Stimulated activated naive CD8-positive, alpha-beta T cell treated with anti-CD3 and anti-CD28 coated beads, Interleukin-15, amount 100 ng/mL, for 72 hours (primary cell): ENCODE measurements around the gene OR2G6.
"Not testable (repeated sequence)": the region's sequence is repeated elsewhere in the genome, so short reads cannot be mapped to it uniquely, and the experiment has no call there.

ENCODE experiments used
- ATAC-seq: fragments of 150-1000 bp; cut with Tn5 transposase; 2 replicates; pipeline ENCODE4 v1.10.0; 2021; ENCODE audit warnings: mild to moderate bottlenecking, moderate library complexity
- DNase-seq, 2 donors: peaks; one replicate each; pipeline ENCODE4 v3.0.0; 2021 to 2022
- H3K27ac Mint-ChIP-seq, 2 donors: one replicate each; pipeline ENCODE4 v1.8.0; 2022; ENCODE audit warnings: mild to moderate bottlenecking in 2 of 2, mixed read lengths in 2 of 2, moderate library complexity in 2 of 2
- H3K27me3 Mint-ChIP-seq: one replicate; pipeline ENCODE4 v1.8.0; 2022; ENCODE audit warnings: mixed read lengths
- H3K4me1 Mint-ChIP-seq: one replicate; pipeline ENCODE4 v1.8.0; 2022; ENCODE audit warnings: mild to moderate bottlenecking, mixed read lengths
- H3K4me3 Mint-ChIP-seq, 2 donors: one replicate each; pipeline ENCODE4 v1.8.0; 2022; ENCODE audit warnings: mild to moderate bottlenecking in 2 of 2, mixed read lengths in 2 of 2, moderate library complexity in 1 of 2
- H3K9me3 Mint-ChIP-seq, 2 donors: one replicate each; pipeline ENCODE4 v1.8.0; 2022; ENCODE audit warnings: mixed read lengths in 2 of 2

The OR2G6 gene

DNA sequence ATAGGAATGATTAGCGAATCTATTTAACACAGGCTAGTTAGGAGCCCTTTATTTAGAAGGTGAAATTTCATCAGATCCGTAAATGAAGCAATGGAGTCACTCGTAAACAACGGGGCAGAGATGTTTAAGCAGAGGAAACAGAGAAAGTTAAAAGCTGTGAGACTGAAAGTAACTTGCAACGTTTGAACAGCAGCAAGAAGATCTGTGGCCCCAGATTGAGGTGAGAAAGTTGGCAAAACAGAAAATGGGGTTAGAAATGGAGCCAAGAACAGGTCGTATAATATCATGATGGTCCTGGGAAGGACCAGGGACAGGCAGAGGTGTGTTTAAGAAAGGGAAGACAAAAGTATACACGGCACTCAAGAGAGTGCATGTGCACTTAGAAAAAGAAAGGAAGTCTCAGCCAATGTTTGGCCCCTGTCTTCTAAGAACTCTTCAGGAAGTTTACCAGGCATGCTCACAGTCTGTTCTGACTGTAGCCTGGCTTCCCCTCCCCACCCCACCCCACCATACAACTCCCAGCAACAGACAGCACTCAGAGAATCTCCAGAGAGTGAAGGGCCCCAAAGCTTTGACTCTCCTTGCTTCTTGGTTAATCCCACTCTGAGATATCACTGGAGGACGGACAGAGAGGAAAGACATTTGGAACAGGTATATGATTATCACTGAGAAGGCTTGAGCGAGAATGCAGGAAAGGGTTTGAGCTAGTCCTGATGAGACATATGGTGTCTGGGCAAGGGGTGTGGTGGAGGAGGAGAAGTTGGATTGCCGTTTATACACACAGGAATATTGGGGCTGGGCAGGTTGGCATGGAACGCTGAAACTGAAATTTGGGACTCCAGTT is 57.9 kb downstream of the OR2G6 start:
- H3K4me1 Mint-ChIP-seq, H3K27me3 Mint-ChIP-seq, H3K9me3 Mint-ChIP-seq: not testable (repeated sequence)
- Mint-ChIP-seq H3K27ac (peak overlapping the region; percentile 79 to 94), H3K4me3 (peak overlapping the region; percentile 69 to 85)
- DNase-seq, result peak; percentile 29 to 38
- ATAC-seq, result peak; percentile 92

DNA sequence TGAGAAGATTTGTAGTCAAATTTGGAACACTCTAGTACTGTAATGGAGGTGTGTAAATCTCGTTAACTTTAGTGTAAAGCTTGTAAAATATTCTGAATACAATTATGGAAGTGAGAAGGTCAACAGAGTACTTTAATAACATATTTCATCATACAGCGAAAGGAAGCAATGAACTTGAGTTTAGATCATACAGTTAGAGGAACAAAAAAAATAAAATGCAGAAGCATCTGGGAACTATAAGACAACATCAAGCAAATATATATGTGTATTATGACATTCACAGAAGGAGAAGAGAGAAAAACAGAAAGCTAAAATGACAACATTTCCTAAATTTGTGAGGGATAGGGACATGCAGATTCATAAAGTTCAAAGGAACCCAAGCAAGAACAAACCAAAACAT is 61.2 kb downstream of the OR2G6 start:
- peak overlapping the region in 1 of 2 donors; percentile 54 for H3K27ac Mint-ChIP-seq

DNA sequence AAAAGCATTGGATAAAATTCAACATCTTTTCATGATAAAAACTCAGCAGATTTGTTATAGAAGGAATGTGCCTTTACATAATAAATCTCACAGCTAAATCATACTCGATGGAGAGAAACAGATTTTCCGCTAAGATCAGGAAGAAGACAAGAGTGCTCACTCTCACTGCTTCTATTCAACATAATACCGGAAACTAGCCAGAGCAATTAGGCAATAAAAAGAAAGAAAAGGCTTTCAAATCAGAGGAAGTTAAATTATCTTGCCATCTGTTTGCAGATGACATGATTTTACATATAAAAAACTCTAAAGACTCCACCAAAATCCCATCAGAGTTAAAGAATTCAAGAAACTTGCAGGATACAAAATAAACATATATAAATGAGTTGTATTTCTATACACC is 62.9 kb downstream of the OR2G6 start:
- H3K9me3 Mint-ChIP-seq, ATAC-seq, H3K27me3 Mint-ChIP-seq, H3K4me3 Mint-ChIP-seq, DNase-seq, H3K4me1 Mint-ChIP-seq: not testable (repeated sequence)
- peak overlapping the region in 1 of 2 donors; percentile 36 for H3K27ac Mint-ChIP-seq

More for the DNA sequence above, 61.2 kb downstream of the OR2G6 start:
- not testable (repeated sequence) for H3K4me3 Mint-ChIP-seq, DNase-seq, H3K4me1 Mint-ChIP-seq, H3K9me3 Mint-ChIP-seq, ATAC-seq, H3K27me3 Mint-ChIP-seq

DNA sequence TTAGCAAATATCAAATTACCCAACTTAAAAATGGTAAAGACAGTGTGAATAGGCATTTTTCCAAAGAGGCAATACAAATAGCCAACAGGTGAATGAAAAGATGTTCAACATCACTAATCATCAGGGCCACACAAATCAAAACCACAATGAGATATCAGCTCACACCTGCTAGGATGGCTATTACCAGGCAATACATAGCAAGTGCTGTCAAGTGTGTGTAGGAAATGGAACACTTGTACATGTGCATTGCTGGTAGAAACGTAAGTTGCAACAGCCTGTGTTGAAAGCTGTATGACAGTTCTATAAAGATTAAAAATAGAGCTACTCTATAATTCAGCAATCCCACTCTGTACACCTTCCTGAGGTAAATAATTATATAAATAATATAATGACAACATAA is 64.2 kb downstream of the OR2G6 start:
- not testable (repeated sequence) for ATAC-seq, H3K4me3 Mint-ChIP-seq, DNase-seq, H3K9me3 Mint-ChIP-seq, H3K27me3 Mint-ChIP-seq, H3K27ac Mint-ChIP-seq
- peaks cover 15% of the 10 kb centered on the region for H3K4me1 Mint-ChIP-seq

DNA sequence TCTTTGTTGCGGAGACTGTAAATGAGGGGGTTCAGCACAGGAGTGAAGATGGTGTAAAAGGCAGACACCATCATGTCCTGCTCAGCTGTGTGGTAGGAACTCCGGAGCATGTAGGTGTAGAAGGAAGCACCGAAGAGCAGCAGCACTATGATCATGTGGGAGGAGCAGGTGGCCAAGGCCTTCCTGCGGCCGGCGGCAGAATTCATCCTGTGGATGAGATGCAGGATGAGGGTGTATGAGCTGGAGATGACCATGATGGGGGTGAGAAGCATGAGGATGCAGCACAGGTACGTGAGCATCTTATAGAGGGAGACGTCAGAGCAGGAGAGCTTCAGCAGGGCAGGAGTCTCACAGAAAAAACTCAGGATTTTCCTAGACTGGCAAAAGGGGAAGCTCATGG is 66.0 kb downstream of the OR2G6 start:
- not testable (repeated sequence) for DNase-seq, H3K27me3 Mint-ChIP-seq, H3K27ac Mint-ChIP-seq, H3K9me3 Mint-ChIP-seq, H3K4me3 Mint-ChIP-seq
- H3K4me1 Mint-ChIP-seq, result peaks cover 15% of the 10 kb centered on the region
- peak; percentile 15 for ATAC-seq

DNA sequence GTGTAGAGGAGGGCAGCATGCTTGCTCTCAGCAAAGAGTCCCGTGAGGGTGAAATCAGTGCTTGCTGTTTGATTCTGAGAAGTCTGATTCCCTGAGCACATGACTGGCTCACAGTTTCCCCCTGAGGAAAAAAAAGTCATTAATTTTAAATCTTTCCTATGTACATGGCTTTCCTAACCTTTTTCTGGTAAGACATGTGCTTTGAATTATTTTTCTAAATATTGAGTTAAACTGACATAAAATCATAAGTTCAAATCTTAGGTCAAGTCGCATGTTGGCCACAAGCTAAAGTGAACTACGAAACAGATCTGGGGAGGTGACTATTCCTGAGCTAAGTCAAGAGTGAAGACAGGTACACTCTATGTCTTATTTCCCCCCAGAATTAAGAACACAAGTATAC is 66.8 kb downstream of the OR2G6 start, which contains the start of gene OR2T34:
Gene OR2T34, minus strand, starts transcription at position 101 of the 400 bp plus-strand sequence. Its CDS starts 0 bp downstream, at position 101.
- not testable (repeated sequence) for H3K27me3 Mint-ChIP-seq, DNase-seq, H3K9me3 Mint-ChIP-seq, ATAC-seq, H3K4me1 Mint-ChIP-seq, H3K4me3 Mint-ChIP-seq, H3K27ac Mint-ChIP-seq

DNA sequence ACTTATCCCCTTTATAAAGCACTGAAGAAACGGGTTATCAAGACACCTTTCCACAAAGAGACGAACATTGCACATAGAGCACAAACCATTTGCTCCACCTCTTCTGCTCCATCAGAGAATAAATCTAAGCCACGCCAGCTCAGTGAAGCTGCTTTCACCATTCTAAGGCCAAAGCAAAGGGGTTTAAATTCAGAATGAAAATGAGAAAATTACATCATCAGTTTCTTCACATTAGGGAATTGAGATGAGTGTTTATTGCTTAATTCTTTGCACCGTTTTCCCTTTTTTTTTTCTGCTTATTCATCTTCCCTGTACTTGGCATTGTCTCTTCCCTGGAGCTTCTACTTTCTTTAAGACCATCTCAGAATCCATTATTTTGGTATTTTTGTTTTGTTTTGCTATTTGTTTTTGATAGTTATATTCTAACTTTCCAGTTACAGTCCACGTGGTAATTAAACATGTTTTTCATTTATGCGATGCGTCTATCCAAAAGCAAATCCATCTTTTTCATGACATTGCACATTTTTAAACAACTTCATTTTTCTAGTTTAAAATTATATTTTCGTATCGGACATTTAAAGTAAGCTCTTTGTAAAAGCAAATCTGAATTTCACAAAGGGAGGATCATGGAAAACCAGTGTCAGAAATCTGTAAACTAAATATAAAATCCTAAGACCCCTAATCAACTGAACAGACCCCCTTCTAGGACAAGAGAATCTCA is 68.5 kb downstream of the OR2G6 start:
- Mint-ChIP-seq H3K9me3 (peaks cover 6 to 7% of the 10 kb centered on the region in 2 donors), H3K27ac (peak overlapping the region in 1 of 2 donors; percentile 76), H3K27me3 (no peaks in the 10 kb centered on the region), H3K4me3 (no peak overlapping the region), H3K4me1 (peaks cover 10% of the 10 kb centered on the region)
- ATAC-seq, result no peak
- no peak for DNase-seq
